B cell (primary cell): Measurements from ENCODE around the gene RAPGEF1.

ENCODE experiments used
- CTCF ChIP-seq: fragments of 200-600 bp; IDR thresholded peaks from one replicate; pipeline ENCODE4 v1.8.0; 2022; ENCODE audit warnings: antibody characterized with exemption, mild to moderate bottlenecking
- EZH2 ChIP-seq: IDR thresholded peaks from 2 replicates; pipeline ENCODE4 v1.6.1; 2012; ENCODE audit warnings: borderline replicate concordance, low read depth, mild to moderate bottlenecking, moderate library complexity, low read length; ENCODE audit not compliant: insufficient read depth, poor library complexity, severe bottlenecking

GRCh38 chr9:131617611-131618010 lies 122.3 kb downstream of the RAPGEF1 start:
- TF ChIP-seq CTCF (no peak), EZH2 (no peak)
